ENCODE data around the gene STX10. TPM values are rescaled to one million over a fixed set of nuclear protein-coding genes. Genes with fewer than 3 reads are reported as not detected.
A peak's percentile ranks its signal among the peaks of the same experiment; 100 is the strongest.

Gene STX10, protein sequence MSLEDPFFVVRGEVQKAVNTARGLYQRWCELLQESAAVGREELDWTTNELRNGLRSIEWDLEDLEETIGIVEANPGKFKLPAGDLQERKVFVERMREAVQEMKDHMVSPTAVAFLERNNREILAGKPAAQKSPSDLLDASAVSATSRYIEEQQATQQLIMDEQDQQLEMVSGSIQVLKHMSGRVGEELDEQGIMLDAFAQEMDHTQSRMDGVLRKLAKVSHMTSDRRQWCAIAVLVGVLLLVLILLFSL
- 10 to 100 TPM; 30.5 to 90.7 (median 62.2) TPM for total RNA-seq
- 100 to 1,000 TPM in 2 of 3 donors, 10 to 100 TPM in 1; 16.0 to 182 (median 159) TPM for polyA plus RNA-seq
- long read RNA-seq, donor 1, transcript STX10-204 (8 exons, 1,136 nt), result major isoform, 11 of 12 reads
- long read RNA-seq, donor 1, partial matches to known transcripts, result 0 of 12 reads
- long read RNA-seq, donor 1, other reads (novel, unspliced or antisense), result 0 of 12 reads
- long read RNA-seq, donor 2, transcript STX10-204 (8 exons, 1,136 nt), result major isoform, 5 of 6 reads
- long read RNA-seq, donor 2, partial matches to known transcripts, result 0 of 6 reads
- long read RNA-seq, donor 2, other reads (novel, unspliced or antisense), result 0 of 6 reads
- long read RNA-seq, donor 3, partial matches to known transcripts, result 0 of 5 reads
- long read RNA-seq, donor 3, other reads (novel, unspliced or antisense), result 0 of 5 reads
- long read RNA-seq, donor 4, transcript STX10-204 (8 exons, 1,136 nt), result major isoform, 16 of 20 reads
- long read RNA-seq, donor 4, partial matches to known transcripts, result 3 of 20 reads
- long read RNA-seq, donor 4, other reads (novel, unspliced or antisense), result 0 of 20 reads
- long read RNA-seq, donor 5, transcript STX10-204 (8 exons, 1,136 nt), result major isoform, 72 of 131 reads
- long read RNA-seq, donor 5, transcript STX10-207 (7 exons, 1,241 nt), result minor isoform, 6 of 131 reads
- long read RNA-seq, donor 5, partial matches to known transcripts, result 44 of 131 reads
- long read RNA-seq, donor 5, other reads (novel, unspliced or antisense), result 8 of 131 reads
- long read RNA-seq, donor 6, transcript STX10-204 (8 exons, 1,136 nt), result major isoform, 10 of 17 reads
- long read RNA-seq, donor 6, partial matches to known transcripts, result 2 of 17 reads
- long read RNA-seq, donor 6, other reads (novel, unspliced or antisense), result 1 of 17 reads
- long read RNA-seq, donor 7, partial matches to known transcripts, result 0 of 3 reads
- long read RNA-seq, donor 7, other reads (novel, unspliced or antisense), result 0 of 3 reads
- long read RNA-seq, donor 8, transcript STX10-204 (8 exons, 1,136 nt), result major isoform, 18 of 19 reads
- long read RNA-seq, donor 8, partial matches to known transcripts, result 0 of 19 reads
- long read RNA-seq, donor 8, other reads (novel, unspliced or antisense), result 0 of 19 reads
- long read RNA-seq, donor 9, partial matches to known transcripts, result 0 of 3 reads
- long read RNA-seq, donor 9, other reads (novel, unspliced or antisense), result 0 of 3 reads
- long read RNA-seq, donor 10, transcript STX10-204 (8 exons, 1,136 nt), result major isoform, 7 of 9 reads
- long read RNA-seq, donor 10, partial matches to known transcripts, result 0 of 9 reads
- long read RNA-seq, donor 10, other reads (novel, unspliced or antisense), result 0 of 9 reads

DNA sequence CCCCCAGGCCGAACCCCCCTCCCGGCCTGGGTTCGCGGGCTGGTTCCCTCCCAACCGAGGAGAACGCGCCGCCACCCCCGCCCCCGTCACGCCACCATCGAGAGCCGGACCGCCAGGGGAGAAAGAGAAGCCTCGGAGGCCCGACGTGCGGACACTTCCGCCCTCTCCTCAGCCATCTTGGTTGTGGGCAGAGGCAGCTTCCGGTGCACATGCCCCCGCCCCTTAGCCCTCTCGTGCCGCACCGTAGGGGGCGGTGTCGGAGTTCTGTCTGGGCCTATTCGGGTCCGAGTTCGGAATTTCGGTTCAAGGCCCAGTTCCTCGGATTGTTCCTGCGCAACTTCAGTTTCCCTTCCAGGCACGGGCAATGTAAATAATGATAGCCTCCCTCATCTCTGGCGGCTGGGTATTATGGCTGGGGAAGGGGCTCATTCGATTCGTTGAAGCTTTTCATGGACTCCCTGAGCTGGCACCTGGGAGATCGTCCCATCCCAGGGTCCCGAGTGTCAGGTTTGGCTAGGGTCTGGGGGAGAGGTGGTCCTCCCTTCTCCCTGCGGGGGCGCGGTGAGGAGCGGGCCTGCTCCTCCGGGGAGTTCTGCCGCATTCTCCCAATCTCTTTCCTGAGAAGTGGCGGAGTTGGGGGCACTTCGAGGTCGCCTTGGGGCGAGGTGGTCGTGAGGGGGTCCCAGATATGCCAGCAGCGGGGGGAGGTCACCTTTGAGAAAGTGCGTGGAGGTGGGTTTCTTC is at the start of gene STX10, which contains the start of gene IER2:
Gene STX10 (minus strand): TSS at position 189 of the 744 bp plus-strand sequence. CDS start 202 bp downstream, outside the sequence.
Gene IER2 (plus strand): TSS at position 225 of the 744 bp plus-strand sequence. CDS start 2,776 bp downstream, outside the sequence.
- intact Hi-C loops (cut with DNase I), result no loop called here
- 0 to 1% (median 0%) methylated on average over 8 to 50 of the region's 51 CpGs for WGBS, 4 donors

DNA sequence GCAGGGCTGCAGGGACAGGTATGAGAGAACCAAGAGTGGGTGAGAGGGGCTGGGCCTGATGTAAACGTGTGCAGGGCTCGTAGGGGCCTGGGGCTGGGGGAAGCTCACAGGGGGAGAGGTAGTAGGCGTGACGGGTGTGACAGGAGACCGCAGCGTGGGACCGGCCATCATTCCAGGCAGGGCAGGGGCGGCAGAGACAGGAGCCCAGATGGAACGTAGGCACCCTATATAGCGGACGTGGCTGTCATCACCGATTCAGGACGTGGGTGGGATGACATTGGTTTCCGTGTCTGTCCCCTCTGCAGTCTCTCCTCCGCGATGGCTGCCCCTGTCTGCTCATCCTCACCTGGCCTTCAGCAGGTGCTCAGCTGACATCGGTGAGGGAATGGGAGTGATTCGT is 48.5 kb upstream of the STX10 start:
- H3K27ac ChIP-seq, result no peak overlapping the region
- H3K36me3 ChIP-seq (replicated peaks in 1 of 2), result no peaks in the 10 kb centered on the region
- whole genome bisulfite sequencing, 4 donors, result 79 to 86% (median 84%) methylated on average over 13 to 18 of the region's 18 CpGs
- intact Hi-C loops (cut with DNase I), result loop anchor here in 1 of 2 donors (5.0 kb wide), 1 partner anchor 64 kb away; no protein-coding TSS in a partner anchor
- no peak for DNase-seq
- no peak for TF ChIP-seq POLR2A (IDR thresholded peaks at IDR 0.05)
- TF ChIP-seq, protein P1, sequence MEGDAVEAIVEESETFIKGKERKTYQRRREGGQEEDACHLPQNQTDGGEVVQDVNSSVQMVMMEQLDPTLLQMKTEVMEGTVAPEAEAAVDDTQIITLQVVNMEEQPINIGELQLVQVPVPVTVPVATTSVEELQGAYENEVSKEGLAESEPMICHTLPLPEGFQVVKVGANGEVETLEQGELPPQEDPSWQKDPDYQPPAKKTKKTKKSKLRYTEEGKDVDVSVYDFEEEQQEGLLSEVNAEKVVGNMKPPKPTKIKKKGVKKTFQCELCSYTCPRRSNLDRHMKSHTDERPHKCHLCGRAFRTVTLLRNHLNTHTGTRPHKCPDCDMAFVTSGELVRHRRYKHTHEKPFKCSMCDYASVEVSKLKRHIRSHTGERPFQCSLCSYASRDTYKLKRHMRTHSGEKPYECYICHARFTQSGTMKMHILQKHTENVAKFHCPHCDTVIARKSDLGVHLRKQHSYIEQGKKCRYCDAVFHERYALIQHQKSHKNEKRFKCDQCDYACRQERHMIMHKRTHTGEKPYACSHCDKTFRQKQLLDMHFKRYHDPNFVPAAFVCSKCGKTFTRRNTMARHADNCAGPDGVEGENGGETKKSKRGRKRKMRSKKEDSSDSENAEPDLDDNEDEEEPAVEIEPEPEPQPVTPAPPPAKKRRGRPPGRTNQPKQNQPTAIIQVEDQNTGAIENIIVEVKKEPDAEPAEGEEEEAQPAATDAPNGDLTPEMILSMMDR (IDR thresholded peaks at IDR 0.05), result no peak
- H3K27me3 ChIP-seq, result no peaks in the 10 kb centered on the region
- H3K4me3 ChIP-seq, result no peak overlapping the region
- no peaks in the 10 kb centered on the region for H3K4me1 ChIP-seq (replicated peaks in 1 of 2)
- H3K9me3 ChIP-seq (replicated peaks in 1 of 3), result no peaks in the 10 kb centered on the region

More for the DNA sequence above, at the start of gene STX10, which contains the start of gene IER2:
- no peaks in the 10 kb centered on the region for H3K9me3 ChIP-seq (replicated peaks in 1 of 3)
- peak; percentile 96 to 98 (median 97) for DNase-seq
- H3K27ac ChIP-seq, result peak within 1 kb of the TSS; percentile 97 to 100 (median 98)
- no peaks in the 10 kb centered on the region for H3K27me3 ChIP-seq
- peaks cover 16 to 27% of the 10 kb centered on the region in 2 donors for H3K4me1 ChIP-seq (replicated peaks in 1 of 2)
- TF ChIP-seq, protein P1 (IDR thresholded peaks at IDR 0.05), result peak; percentile 36 to 67 (median 54)
- TF ChIP-seq POLR2A (IDR thresholded peaks at IDR 0.05), result peak; percentile 81 to 97
- no peaks in the 10 kb centered on the region for H3K36me3 ChIP-seq (replicated peaks in 1 of 2)
- H3K4me3 ChIP-seq, result peak within 1 kb of the TSS; percentile 44 to 88 (median 70)

DNA sequence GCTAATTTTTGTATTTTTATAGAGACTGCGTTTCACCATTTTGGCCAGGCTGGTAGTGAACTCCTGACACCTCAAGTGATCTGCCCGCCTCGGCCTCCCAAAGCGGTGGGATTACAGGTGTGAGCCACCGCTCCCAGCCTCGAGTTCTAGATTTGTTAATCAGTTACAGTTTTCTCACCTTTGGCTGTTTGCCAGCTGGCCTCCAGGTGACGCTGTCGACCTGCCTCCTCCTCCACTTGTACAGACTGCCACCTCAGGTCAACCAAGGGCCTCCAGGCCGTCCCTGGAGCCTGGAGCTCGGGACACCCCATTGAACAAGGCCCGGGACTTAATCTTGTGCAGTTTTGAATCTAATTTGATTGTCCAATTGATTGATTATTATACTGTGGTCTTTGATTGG is 45.5 kb upstream of the STX10 start:
- intact Hi-C loops (cut with DNase I), result loop anchor here (2.0 to 5.0 kb wide), 2 partner anchors 67 to 69 kb away; no protein-coding TSS in a partner anchor
- H3K27me3 ChIP-seq, result no peaks in the 10 kb centered on the region
- DNase-seq, result no peak
- no peak overlapping the region for H3K27ac ChIP-seq
- no peak for TF ChIP-seq POLR2A (IDR thresholded peaks at IDR 0.05)
- TF ChIP-seq, protein P1 (IDR thresholded peaks at IDR 0.05), result no peak
- 66 to 76% (median 75%) methylated on average over 5 to 11 of the region's 11 CpGs for WGBS, 4 donors
- H3K4me3 ChIP-seq, result no peak overlapping the region
- H3K4me1 ChIP-seq (replicated peaks in 1 of 2), result no peaks in the 10 kb centered on the region
- no peaks in the 10 kb centered on the region for H3K9me3 ChIP-seq (replicated peaks in 1 of 3)
- H3K36me3 ChIP-seq (replicated peaks in 1 of 2), result no peaks in the 10 kb centered on the region

All from adrenal gland (tissue), 19 donors.